H1 (cell line): Measurements from ENCODE around the gene RPS6KL1. TPM values are rescaled to one million over a fixed set of nuclear protein-coding genes. Genes with fewer than 3 reads are reported as not detected.

Experiments used
- CTCF ChIA-PET: fragments of 300-600 bp; sonication (Branson Sonifier 250); formaldehyde crosslinking; loops from one replicate; lab custom pipeline; 2021; ENCODE audit not compliant: partially characterized antibody; lab: Charles Lee
- POLR2A ChIA-PET: fragments of 300-600 bp; sonication (Branson Sonifier 250); formaldehyde crosslinking; loops from one replicate; lab custom pipeline; 2021; ENCODE audit warnings: inconsistent platforms; ENCODE audit not compliant: partially characterized antibody; lab: Charles Lee
- DNase-seq, 2 experiments: peaks; one replicate each; pipeline versions ENCODE4 v3.0.0 to v3.0.0-alpha.2; 2010 to 2022; ENCODE audit warnings: low spot score in 2 of 2, low read depth in 1 of 2, mixed read lengths in 1 of 2
- FAIRE-seq: peaks from 2 replicates; lab custom pipeline; 2011; peaks lifted over from hg19 to GRCh38; lab: Jason Lieb, UNC
- H2AFZ ChIP-seq: 2 replicates; pipeline ENCODE4 v1.8.1; 2012; ENCODE audit warnings: low read length, inconsistent platforms
- H2AK5ac ChIP-seq: 2 replicates; pipeline ENCODE4 v1.6.1; 2013; ENCODE audit warnings: low read depth, low read length
- H2BK120ac ChIP-seq: replicated peaks from 2 replicates; pipeline ENCODE3; 2013; ENCODE audit warnings: low read depth, low read length, inconsistent platforms
- H2BK12ac ChIP-seq: 2 replicates; pipeline ENCODE4 v1.6.1; 2013; ENCODE audit warnings: low read depth, low read length
- H2BK15ac ChIP-seq: 2 replicates; pipeline ENCODE4 v1.6.1; 2013; ENCODE audit warnings: low read length
- H2BK20ac ChIP-seq: 2 replicates; pipeline ENCODE4 v1.6.1; 2013; ENCODE audit warnings: low read length
- H2BK5ac ChIP-seq: 2 replicates; pipeline ENCODE4 v1.6.1; 2013; ENCODE audit warnings: low read depth, low read length
- H3K14ac ChIP-seq: 2 replicates; pipeline ENCODE4 v1.6.1; 2013; ENCODE audit warnings: inconsistent platforms; ENCODE audit not compliant: insufficient read length
- H3K18ac ChIP-seq: 2 replicates; pipeline ENCODE4 v1.6.1; 2013; ENCODE audit warnings: low read length; ENCODE audit errors: extremely low read depth
- H3K23ac ChIP-seq: 2 replicates; pipeline ENCODE4 v1.6.1; 2013; ENCODE audit warnings: inconsistent platforms; ENCODE audit not compliant: insufficient read length
- H3K23me2 ChIP-seq: 2 replicates; pipeline ENCODE4 v1.6.1; 2013; ENCODE audit warnings: low read depth, low read length
- H3K27ac ChIP-seq: 2 replicates; pipeline ENCODE4 v1.6.1; 2011; ENCODE audit warnings: low read depth, low read length, inconsistent platforms
- H3K27me3 ChIP-seq, 4 experiments: replicated peaks in 1 of 4; 1 replicate in 1 of 4; 2 replicates in 3 of 4; pipeline versions ENCODE4 v1.6.1 to v1.8.1; 2011 to 2013; ENCODE audit warnings: low read length in 3 of 4, mild to moderate bottlenecking in 3 of 4, inconsistent platforms in 2 of 4, mixed read lengths in 2 of 4, moderate library complexity in 1 of 4; ENCODE audit not compliant: control insufficient read depth in 3 of 4, insufficient read depth in 3 of 4; ENCODE audit errors: extremely low read depth in 1 of 4
- H3K36me3 ChIP-seq, 4 experiments: 2 replicates each; pipeline versions ENCODE4 v1.6.1 to v1.8.1; 2011 to 2013; ENCODE audit warnings: mild to moderate bottlenecking in 4 of 4, low read length in 3 of 4, moderate library complexity in 2 of 4, control low read depth in 1 of 4, inconsistent platforms in 1 of 4; ENCODE audit not compliant: insufficient read depth in 4 of 4, control insufficient read depth in 2 of 4
- H3K4ac ChIP-seq: replicated peaks from 2 replicates; pipeline ENCODE3; 2013; ENCODE audit warnings: low read length, low read depth, mixed read lengths, inconsistent platforms; ENCODE audit not compliant: insufficient read length
- H3K4me1 ChIP-seq, 4 experiments: replicated peaks in 1 of 4; 1 replicate in 1 of 4; 2 replicates in 3 of 4; pipeline versions ENCODE4 v1.6.1 to v1.8.1; 2011 to 2013; ENCODE audit warnings: low read length in 3 of 4, inconsistent platforms in 2 of 4, mixed read lengths in 1 of 4; ENCODE audit not compliant: insufficient read depth in 4 of 4, control insufficient read depth in 3 of 4
- H3K4me2 ChIP-seq, 2 experiments: 2 replicates each; pipeline versions ENCODE4 v1.6.1 to v1.8.1; 2011 to 2013; ENCODE audit warnings: low read depth in 2 of 2, low read length in 2 of 2, control low read depth in 1 of 2, inconsistent platforms in 1 of 2, mild to moderate bottlenecking in 1 of 2; ENCODE audit not compliant: insufficient read depth in 1 of 2
- H3K4me3 ChIP-seq, 4 experiments: fragments of 200-600, 300-600 bp in 1 of 4; sonication (generic), shearing (Covaris generic), sonication (Bioruptor Twin) in 1 of 4; 2 replicates each; pipeline versions ENCODE4 v1.5.1 to v1.8.1; 2011 to 2016; ENCODE audit warnings: low read length in 4 of 4, low read depth in 3 of 4, control low read depth in 2 of 4, inconsistent platforms in 2 of 4, mild to moderate bottlenecking in 2 of 4, mixed read lengths in 1 of 4, moderate library complexity in 1 of 4; ENCODE audit not compliant: insufficient read depth in 2 of 4; ENCODE audit errors: extremely low read depth in 1 of 4
- H3K56ac ChIP-seq: replicated peaks from 2 replicates; pipeline ENCODE3; 2013; ENCODE audit warnings: low read depth, mild to moderate bottlenecking, mixed read lengths, low read length, inconsistent platforms; ENCODE audit not compliant: insufficient read length
- H3K79me1 ChIP-seq: 2 replicates; pipeline ENCODE4 v1.6.1; 2013; ENCODE audit warnings: low read depth, low read length, control low read depth
- H3K79me2 ChIP-seq, 2 experiments: 2 replicates each; pipeline versions ENCODE4 v1.6.1 to v1.8.1; 2012 to 2013; ENCODE audit warnings: low read length in 2 of 2, mild to moderate bottlenecking in 2 of 2, inconsistent platforms in 1 of 2; ENCODE audit not compliant: insufficient read depth in 2 of 2, control insufficient read depth in 1 of 2
- H3K9ac ChIP-seq, 4 experiments: replicated peaks in 1 of 4; 1 replicate in 1 of 4; 2 replicates in 3 of 4; pipeline versions ENCODE4 v1.6.1 to v1.8.1; 2011 to 2013; ENCODE audit warnings: low read depth in 3 of 4, low read length in 3 of 4, control low read depth in 2 of 4, mild to moderate bottlenecking in 2 of 4, moderate library complexity in 2 of 4, inconsistent platforms in 1 of 4; ENCODE audit errors: extremely low read depth in 1 of 4
- H3K9me3 ChIP-seq, 2 experiments: 2 replicates each; pipeline versions ENCODE4 v1.6.1 to v1.8.1; 2012 to 2013; ENCODE audit warnings: mild to moderate bottlenecking in 2 of 2, moderate library complexity in 2 of 2, control low read depth in 1 of 2, inconsistent platforms in 1 of 2, low read depth in 1 of 2, low read length in 1 of 2, mixed read lengths in 1 of 2; ENCODE audit not compliant: insufficient read depth in 2 of 2
- H4K20me1 ChIP-seq, 2 experiments: replicated peaks in 1 of 2; 2 replicates each; pipeline versions ENCODE3 to v1.8.1; 2011 to 2013; ENCODE audit warnings: inconsistent platforms in 2 of 2, low read length in 2 of 2, mild to moderate bottlenecking in 1 of 2; ENCODE audit not compliant: insufficient read depth in 2 of 2, control insufficient read depth in 1 of 2
- H4K5ac ChIP-seq: 2 replicates; pipeline ENCODE4 v1.6.1; 2013; ENCODE audit warnings: low read length, low read depth, mixed read lengths, inconsistent platforms; ENCODE audit not compliant: insufficient read length
- H4K8ac ChIP-seq: 2 replicates; pipeline ENCODE4 v1.8.0; 2013; ENCODE audit warnings: mild to moderate bottlenecking, moderate library complexity, low read length, inconsistent platforms; ENCODE audit not compliant: insufficient read depth; ENCODE audit errors: extremely low read depth
- H4K91ac ChIP-seq: replicated peaks from 2 replicates; pipeline ENCODE3; 2013; ENCODE audit warnings: low read length, mixed read lengths, inconsistent platforms; ENCODE audit not compliant: insufficient read length
- CREB1 ChIP-seq: IDR thresholded peaks from 2 replicates; pipeline ENCODE4 v1.6.1; 2012; ENCODE audit warnings: inconsistent platforms
- EP300 ChIP-seq, 2 experiments: IDR thresholded peaks; 1 replicate in 1 of 2; 2 replicates in 1 of 2; pipeline ENCODE4 v1.6.1; 2011 to 2012; ENCODE audit warnings: low read depth in 2 of 2, low read length in 2 of 2, mild to moderate bottlenecking in 2 of 2, borderline replicate concordance in 1 of 2, inconsistent platforms in 1 of 2, moderate library complexity in 1 of 2
- HDAC2 ChIP-seq, 2 experiments: fragments of 300-600 bp in 1 of 2; sonication (generic) in 1 of 2; IDR thresholded peaks; 2 replicates each; pipeline ENCODE4 v1.6.1; 2011 to 2012; ENCODE audit warnings: low read depth in 2 of 2, low read length in 2 of 2, mild to moderate bottlenecking in 2 of 2, moderate library complexity in 2 of 2, borderline replicate concordance in 1 of 2, inconsistent platforms in 1 of 2
- KDM1A ChIP-seq: fragments of 200-600, 300-600 bp; sonication (generic); IDR thresholded peaks from 2 replicates; pipeline ENCODE4 v1.7.1; 2016; ENCODE audit warnings: mild to moderate bottlenecking, low read length, borderline replicate concordance
- POU5F1 ChIP-seq: IDR thresholded peaks from 2 replicates; pipeline ENCODE4 v1.6.1; 2011; ENCODE audit warnings: low read depth, mild to moderate bottlenecking, low read length, moderate library complexity
- RNF2 ChIP-seq: fragments of 200-900, 300-1000 bp; sonication (generic); IDR thresholded peaks from 2 replicates; pipeline ENCODE4 v1.7.1; 2016; ENCODE audit warnings: borderline replicate concordance, low read depth, mild to moderate bottlenecking, antibody characterized with exemption, low read length; ENCODE audit not compliant: poor library complexity, severe bottlenecking; ENCODE audit errors: missing control alignments
- RXRA ChIP-seq: IDR thresholded peaks from 2 replicates; pipeline ENCODE4 v1.6.1; 2011; ENCODE audit warnings: low read depth, mild to moderate bottlenecking, low read length, moderate library complexity; ENCODE audit not compliant: insufficient read depth
- TAF1 ChIP-seq: IDR thresholded peaks from 2 replicates; pipeline ENCODE4 v1.6.1; 2011; ENCODE audit warnings: mild to moderate bottlenecking, low read depth, low read length
- WGBS, 2 experiments: shearing (Covaris generic) in 1 of 2; methylation state at CpG; one replicate each; pipeline versions ENCODE4 v1.1.6 to v1.1.7; 2013 to 2015; ENCODE audit warnings: low lambda C conversion rate in 2 of 2, mixed read lengths in 2 of 2, inconsistent platforms in 1 of 2, low coverage in 1 of 2, missing lambda C conversion rate in 1 of 2; ENCODE audit not compliant: insufficient replicate concordance in 2 of 2, insufficient coverage in 1 of 2, insufficient read length in 1 of 2; ENCODE audit errors: extremely low coverage in 1 of 2, missing lambda C conversion rate in 1 of 2; 5-methylcytosine and 5-hydroxymethylcytosine counted together
- polyA plus RNA-seq, 7 experiments: library from polyadenylated mRNA; depleted of rRNA in 3 of 7; stranded (reverse) in 5 of 7; unstranded in 2 of 7; fragments of >200 nt in 5 of 7; fragments of 200-250 nt in 2 of 7; gene quantifications; 1 replicate in 5 of 7; 2 replicates in 1 of 7; 4 replicates in 1 of 7; pipeline versions ENCODE4 v1.2.1 to v1.2.3, GENCODE V29; 2011 to 2013; ENCODE audit warnings: missing spikeins in 2 of 7, mixed read lengths in 2 of 7
- total RNA-seq: library from RNA; stranded (reverse); fragmentation: NEBNext Ultra II Directional; extraction: Animal tissue kit (Norgen Biotek cat#: 25700); gene quantifications from 2 replicates; pipeline ENCODE4 v1.2.1, GENCODE V29; 2021
- TF ChIP-seq, protein P1 (sequence below): IDR thresholded peaks from 2 replicates; pipeline ENCODE4 v1.6.1; 2012; ENCODE audit warnings: low read length, inconsistent platforms
- TF ChIP-seq, protein P2 (sequence below): IDR thresholded peaks from 2 replicates; pipeline ENCODE4 v1.6.1; 2011; ENCODE audit warnings: low read length, improper control_type of control experiment

The RPS6KL1 gene
- total and polyA plus RNA-seq, 2 of the 8 experiments (the other 6 are each of a cell fraction or from before 2014, with no cell fraction given) = 9.8 to 13.8 TPM

DNA sequence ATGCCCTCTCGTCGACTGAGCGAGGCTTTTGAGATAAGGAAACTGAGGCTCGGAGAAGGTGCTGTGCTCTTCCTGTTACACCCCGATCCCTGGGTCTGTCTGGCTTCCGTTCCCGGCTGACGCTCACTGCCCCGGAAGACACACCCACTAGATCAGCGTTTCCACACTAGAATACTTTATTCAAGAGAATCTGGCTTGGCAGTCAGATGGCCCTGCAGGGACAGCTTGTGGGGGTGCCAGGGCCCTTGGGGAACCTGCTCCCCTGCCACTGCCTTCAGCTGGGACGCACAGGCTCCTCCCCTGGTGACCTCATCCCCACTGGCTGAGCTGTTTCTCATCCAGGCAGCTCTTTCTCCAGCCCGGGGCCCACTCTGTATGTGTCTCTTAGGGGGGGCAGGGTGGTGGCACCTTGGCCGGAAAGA is 18.6 kb upstream of the RPS6KL1 start:
- Histone ChIP-seq H2BK15ac (no peak overlapping the region), H3K79me1 (no peaks in the 10 kb centered on the region), H4K20me1 (no peaks in the 10 kb centered on the region), H4K8ac (no peak overlapping the region), H3K14ac (no peak overlapping the region), H3K18ac (no peak overlapping the region), H3K4ac (no peak overlapping the region), H2BK120ac (no peak overlapping the region), H2BK5ac (no peak overlapping the region), H3K4me3 (no peak overlapping the region), H3K27me3 (no peaks in the 10 kb centered on the region), H2AK5ac (no peak overlapping the region), H3K36me3 (no peaks in the 10 kb centered on the region), H4K5ac (no peak overlapping the region), H2BK12ac (no peak overlapping the region), H3K9me3 (no peaks in the 10 kb centered on the region), H3K4me1 (peaks cover 0 to 6% (median 2%) of the 10 kb centered on the region in 4 experiments; a peak in 3 of 7 replicates), H4K91ac (no peak overlapping the region), H2BK20ac (no peak overlapping the region), H3K9ac (no peak overlapping the region), H2AFZ (no peak overlapping the region), H3K23me2 (no peaks in the 10 kb centered on the region), H3K4me2 (no peak overlapping the region), H3K27ac (no peak overlapping the region), H3K56ac (no peak overlapping the region), H3K23ac (no peak overlapping the region), H3K79me2 (no peaks in the 10 kb centered on the region)
- FAIRE-seq = no peak
- ChIA-PET POLR2A (interaction anchor here (0.6 to 1.3 kb wide), 4 partner anchors 10 to 56 kb away, joined by 3 read pairs; no protein-coding TSS in a partner anchor), CTCF (interaction anchor here (0.5 to 11.9 kb wide), 11 partner anchors 10 to 1265 kb away, joined by 3 to 146 read pairs (median 4); partner anchors contain the start of genes EIF2B2 and RPS6KL1)
- no peak for DNase-seq
- WGBS, 2 experiments = 79% methylated on average over 13 of the region's 13 CpGs; no CpG with 5 or more reads in 1 of the 2 experiments
- TF ChIP-seq RXRA (no peak), RNF2 (no peak), TAF1 (no peak), CREB1 (no peak), POU5F1 (no peak), HDAC2 (IDR thresholded peaks at IDR 0.05; ENCODE audit: borderline replicate concordance in 1 of 2, low read depth in 2 of 2, low read length in 2 of 2) (no peak), KDM1A (no peak), EP300 (IDR thresholded peaks at IDR 0.05; ENCODE audit: borderline replicate concordance in 1 of 2, low read depth in 2 of 2, low read length in 2 of 2) (no peak)
- TF ChIP-seq, protein P1, sequence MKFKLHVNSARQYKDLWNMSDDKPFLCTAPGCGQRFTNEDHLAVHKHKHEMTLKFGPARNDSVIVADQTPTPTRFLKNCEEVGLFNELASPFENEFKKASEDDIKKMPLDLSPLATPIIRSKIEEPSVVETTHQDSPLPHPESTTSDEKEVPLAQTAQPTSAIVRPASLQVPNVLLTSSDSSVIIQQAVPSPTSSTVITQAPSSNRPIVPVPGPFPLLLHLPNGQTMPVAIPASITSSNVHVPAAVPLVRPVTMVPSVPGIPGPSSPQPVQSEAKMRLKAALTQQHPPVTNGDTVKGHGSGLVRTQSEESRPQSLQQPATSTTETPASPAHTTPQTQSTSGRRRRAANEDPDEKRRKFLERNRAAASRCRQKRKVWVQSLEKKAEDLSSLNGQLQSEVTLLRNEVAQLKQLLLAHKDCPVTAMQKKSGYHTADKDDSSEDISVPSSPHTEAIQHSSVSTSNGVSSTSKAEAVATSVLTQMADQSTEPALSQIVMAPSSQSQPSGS = no peak
- TF ChIP-seq, protein P2, sequence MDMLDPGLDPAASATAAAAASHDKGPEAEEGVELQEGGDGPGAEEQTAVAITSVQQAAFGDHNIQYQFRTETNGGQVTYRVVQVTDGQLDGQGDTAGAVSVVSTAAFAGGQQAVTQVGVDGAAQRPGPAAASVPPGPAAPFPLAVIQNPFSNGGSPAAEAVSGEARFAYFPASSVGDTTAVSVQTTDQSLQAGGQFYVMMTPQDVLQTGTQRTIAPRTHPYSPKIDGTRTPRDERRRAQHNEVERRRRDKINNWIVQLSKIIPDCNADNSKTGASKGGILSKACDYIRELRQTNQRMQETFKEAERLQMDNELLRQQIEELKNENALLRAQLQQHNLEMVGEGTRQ = no peak
